ENCODE results near the gene KLHDC9.
"Not testable (repeated sequence)": the region's sequence is repeated elsewhere in the genome, so short reads cannot be mapped to it uniquely, and the experiment has no call there.

The KLHDC9 gene, protein sequence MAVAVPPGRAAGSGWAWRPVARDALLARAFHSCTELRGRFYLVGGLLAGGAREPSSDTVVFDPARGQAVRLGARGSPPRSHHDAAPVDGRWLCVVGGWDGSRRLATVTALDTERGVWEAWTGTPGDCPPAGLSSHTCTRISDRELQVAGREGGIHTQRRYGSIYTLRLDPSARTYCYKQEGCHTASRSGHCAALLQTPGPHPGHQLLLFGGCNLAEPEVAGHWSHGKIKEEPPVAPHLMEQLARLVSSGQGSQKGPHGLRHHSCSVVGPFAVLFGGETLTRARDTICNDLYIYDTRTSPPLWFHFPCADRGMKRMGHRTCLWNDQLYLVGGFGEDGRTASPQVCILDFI

GRCh38 chr1:161098210-161099068 lies at the start of gene KLHDC9:
Gene KLHDC9 (plus strand): TSS chr1:161098361. CDS start chr1:161098536, 175 bp downstream.
- DNase-seq: peak; percentile 46 to 52

- no peak for DNase-seq
Measured at GRCh38 chr1:161048949-161049722, 49.0 kb upstream of the KLHDC9 start.

GRCh38 chr1:161051219-161051618 lies 46.9 kb upstream of the KLHDC9 start:
- DNase-seq: no peak

DNA sequence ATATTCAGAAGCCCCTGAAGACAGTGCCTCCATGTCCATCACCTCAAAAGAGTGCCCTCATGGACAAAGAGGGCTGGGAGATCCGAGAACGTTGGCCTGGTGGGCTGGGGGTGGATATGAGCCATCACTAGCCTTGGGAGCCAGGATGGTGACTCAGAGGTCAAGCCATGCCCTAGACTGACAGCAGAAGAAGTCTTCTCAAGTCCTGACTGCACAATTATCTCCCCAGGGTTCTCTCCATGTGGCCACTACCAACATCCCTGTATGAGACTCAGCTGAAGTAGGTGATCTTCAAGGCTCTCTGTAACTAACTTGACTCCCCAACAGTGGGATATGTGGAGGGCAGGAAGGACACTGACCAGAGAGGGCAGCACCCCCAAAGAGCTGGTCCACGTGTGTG lies 45.3 kb upstream of the KLHDC9 start:
- no peak for DNase-seq

- DNase-seq: no peak
Measured at GRCh38 chr1:161054232-161054631, 43.9 kb upstream of the KLHDC9 start.

DNA sequence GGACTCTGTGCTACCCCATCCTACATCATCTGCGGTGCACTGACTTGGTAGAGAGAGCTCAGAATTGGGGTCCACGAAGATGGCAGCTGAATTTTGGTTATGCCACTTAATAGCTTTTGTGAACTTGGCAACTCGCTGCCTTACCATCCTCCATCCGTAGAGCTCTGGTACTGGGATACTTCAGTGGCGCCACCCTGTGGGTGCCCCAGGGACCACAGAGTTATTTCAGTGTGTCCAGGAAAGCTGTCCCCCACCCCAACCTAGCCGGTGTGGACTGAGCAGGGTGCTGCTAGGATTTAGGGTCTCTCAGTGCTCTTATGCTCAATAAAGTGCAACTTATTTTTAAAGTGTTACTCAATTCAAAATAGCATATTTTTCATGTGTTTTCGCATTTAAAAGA lies 43.4 kb upstream of the KLHDC9 start:
- no peak for DNase-seq

GRCh38 chr1:161059293-161059692 lies 38.9 kb upstream of the KLHDC9 start:
- DNase-seq: no peak

- DNase-seq: no peak
Measured at GRCh38 chr1:161061419-161061818, 36.7 kb upstream of the KLHDC9 start.

DNA sequence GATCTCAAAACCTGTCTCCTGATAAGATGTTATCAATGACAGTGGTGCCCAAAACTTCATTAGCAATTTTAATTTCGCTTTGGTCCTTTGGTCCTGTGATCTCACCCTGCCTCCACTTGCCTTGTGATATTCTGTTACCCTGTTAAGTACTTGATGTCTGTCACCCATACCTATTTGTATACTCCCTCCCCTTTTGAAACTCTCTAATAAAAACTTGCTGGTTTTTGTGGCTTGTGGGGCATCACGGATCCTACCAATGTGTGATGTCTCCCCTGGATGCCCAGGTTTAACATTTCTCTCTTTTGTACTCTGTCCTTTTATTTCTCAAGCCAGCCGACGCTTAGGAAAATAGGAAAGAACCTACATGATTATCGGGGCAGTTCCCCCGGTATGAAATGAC lies 34.2 kb upstream of the KLHDC9 start:
- not testable (repeated sequence) for DNase-seq

DNA sequence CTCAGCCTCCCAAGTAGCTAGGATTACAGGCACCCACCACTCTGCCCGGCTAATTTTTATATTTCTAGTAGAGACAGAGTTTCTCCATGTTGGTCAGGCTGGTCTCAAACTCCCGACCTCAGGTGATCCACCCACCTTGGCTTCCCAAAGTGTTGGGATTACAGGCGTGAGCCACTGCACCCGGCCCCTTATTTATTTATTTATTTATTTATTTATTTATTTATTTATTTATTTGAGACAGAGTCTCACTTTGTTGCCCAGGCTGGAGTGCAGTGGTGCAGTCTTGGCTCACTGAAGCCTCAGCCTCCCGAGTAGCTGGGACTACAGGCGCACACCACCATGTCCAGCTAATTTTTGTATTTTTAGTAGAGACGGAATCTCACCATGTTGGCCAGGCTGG lies 32.5 kb upstream of the KLHDC9 start:
- DNase-seq: not testable (repeated sequence)

DNA sequence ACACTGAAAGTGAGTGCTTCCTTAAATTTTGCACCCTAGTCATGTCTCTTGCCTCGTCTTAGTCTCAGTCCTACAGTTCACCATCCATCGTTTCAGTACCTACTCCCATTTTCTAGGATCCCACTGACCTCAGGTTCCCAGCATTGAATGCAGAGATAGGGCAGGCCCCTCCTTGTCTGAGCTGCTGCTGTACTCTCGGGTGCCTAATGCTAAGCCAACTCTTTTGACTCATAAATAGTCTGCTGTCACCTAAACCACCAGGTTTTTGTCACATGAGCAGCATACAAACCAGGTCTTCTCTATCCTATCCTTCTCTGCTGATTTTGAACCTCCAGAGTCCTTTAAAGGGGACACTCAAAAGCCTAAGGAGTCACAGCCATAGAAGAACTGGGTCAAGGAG lies 31.5 kb upstream of the KLHDC9 start:
- no peak for DNase-seq

DNA sequence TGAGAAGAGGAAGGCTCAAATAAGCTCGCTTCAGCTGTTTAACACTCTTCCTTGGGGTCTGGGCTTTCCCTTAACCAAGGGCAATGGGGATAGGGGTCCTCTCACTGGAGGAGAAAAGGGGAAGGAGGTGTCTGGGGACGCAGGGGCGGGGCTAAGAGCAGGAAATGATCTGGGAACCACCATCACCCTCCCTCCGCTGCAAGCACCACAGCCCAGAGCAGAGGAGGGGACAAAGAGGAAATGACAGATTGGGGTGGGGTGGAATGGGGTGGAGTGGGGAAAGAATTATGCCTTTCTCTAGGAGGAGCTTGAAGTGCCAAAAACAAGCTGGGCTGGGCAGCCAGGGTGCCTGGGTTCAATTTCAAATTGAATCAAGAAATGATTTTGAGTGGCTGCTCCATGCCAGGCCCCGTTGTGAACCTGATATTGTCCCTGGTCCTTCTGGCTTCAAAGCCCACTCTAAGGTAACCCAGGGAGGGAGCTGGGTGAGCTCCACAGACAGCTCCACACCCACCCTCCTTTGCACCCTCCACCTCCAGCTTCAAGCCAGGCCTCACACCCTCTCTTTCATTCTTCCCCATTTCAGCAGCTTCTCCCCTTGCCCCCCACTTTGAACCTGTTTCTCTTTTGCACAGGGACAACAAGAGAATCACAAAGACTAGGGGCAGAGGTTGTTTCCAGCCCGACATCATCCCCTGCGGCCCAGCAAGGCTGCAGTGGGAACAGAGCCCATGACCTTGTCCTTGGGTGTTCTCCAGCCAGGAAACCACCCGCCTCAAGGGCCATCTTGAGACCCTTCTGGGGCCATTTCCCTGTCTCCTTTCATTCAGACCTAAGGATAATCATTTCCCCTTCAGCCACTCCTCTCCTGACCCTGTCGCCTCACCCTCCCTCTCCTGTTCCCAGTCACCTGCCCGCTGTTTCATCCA lies 29.6 kb upstream of the KLHDC9 start:
- peak; percentile 68 to 69 for DNase-seq

DNA sequence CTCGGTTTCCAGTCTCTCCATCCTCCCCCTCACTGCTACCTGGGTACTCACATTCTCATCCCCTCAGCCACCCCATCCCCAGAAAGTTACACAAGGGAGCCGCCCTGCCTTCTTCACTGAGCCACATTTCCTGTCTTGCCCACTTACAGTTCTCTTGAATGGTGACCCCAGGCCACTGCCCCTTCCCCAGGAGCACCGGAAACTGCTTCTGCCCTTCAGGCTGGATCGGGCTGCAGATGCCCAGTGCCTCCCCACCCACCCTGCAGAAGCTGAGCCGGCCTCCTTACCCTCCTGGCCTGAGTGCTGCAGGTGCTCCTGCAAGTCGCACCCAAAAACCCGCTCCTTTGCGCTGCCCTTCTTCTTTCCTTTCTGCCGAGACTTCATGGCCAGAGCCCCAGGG lies 28.9 kb upstream of the KLHDC9 start:
- DNase-seq: no peak

- peak; percentile 64 to 66 for DNase-seq
Measured at GRCh38 chr1:161069731-161070270, 28.4 kb upstream of the KLHDC9 start, which contains the start of gene ARHGAP30. Gene ARHGAP30 (minus strand): TSS chr1:161069891. CDS start chr1:161069624, 267 bp downstream.

GRCh38 chr1:161070761-161071160 lies 27.4 kb upstream of the KLHDC9 start:
- no peak for DNase-seq

- peak; percentile 37 to 41 for DNase-seq
Measured at GRCh38 chr1:161071886-161072371, 26.2 kb upstream of the KLHDC9 start.

- DNase-seq: no peak
Measured at GRCh38 chr1:161072751-161073449, 25.3 kb upstream of the KLHDC9 start.

GRCh38 chr1:161073474-161074121 lies 24.6 kb upstream of the KLHDC9 start:
- DNase-seq: no peak

DNA sequence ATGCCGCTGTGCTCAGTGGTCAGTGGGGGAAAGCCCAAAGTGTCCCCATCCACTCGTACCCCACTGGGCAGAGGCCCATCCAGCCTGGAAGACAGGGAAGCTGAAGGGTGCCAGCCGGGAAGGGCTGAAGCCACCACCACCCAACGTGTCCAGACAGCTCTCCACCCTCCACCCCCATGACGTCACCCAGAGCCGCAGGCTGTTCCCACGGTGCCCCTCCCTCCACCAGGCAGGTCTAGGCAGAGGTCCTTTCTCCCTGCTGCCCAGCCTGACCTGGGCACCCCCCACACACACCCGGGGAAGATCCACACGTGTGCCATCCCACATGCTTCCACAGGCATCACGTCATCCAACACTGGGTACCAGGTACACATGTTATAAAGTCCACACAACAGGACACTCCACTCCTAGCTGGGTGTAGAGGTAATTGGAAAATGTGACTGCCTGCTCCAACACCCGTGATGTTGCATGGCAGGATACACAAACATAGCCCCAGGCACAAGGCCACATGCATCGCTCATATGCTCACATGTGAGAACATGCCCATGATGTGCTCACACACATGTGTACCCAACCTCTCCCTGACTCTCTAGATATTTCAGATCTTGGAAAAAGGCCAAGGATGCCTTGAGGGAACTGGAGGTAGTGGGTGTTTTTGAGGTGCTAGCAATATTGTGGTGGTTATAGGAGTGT lies 23.3 kb upstream of the KLHDC9 start:
- DNase-seq: no peak

DNA sequence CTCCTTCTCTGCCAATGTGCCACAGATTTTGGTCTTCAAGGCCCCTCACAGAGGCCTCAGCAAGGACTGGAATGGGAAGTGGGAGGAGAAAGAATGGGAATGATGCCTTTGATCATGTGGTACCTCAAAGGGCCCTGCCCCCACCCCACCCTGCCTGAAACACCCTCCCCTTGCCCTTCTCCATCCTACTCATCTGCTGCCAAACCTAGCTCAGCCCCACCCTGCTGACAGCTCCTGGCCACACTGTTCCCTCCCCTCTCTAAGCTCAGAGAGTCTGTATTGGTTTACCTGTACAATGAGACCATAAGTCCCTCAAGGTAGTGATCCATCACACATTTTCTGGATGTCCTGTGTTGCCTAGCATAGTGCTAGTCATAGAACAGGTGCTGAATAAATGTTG lies 21.8 kb upstream of the KLHDC9 start:
- DNase-seq: no peak

Data from stimulated activated CD4-positive, alpha-beta T cell treated with anti-CD3 and anti-CD28 coated beads, Interleukin-2, amount 100 ng/mL, for 48 hours (primary cell).